Sigmoid colon (tissue), 7 donors: Measurements from ENCODE around the gene DDX21. TPM values are rescaled to one million over a fixed set of nuclear protein-coding genes. Genes with fewer than 3 reads are reported as not detected.

Experiments used
- DNase-seq: peaks from one replicate; pipeline ENCODE4 v3.0.0-alpha.2; 2019
- H3K27ac ChIP-seq, 4 donors: fragments of 200-600 bp; sonication (generic); one replicate each; pipeline ENCODE4 v1.5.1; 2016 to 2019; ENCODE audit warnings: mild to moderate bottlenecking in 1 of 4
- H3K27me3 ChIP-seq, 3 donors: fragments of 200-600 bp; sonication (generic); one replicate each; pipeline ENCODE4 v1.5.1; 2019; ENCODE audit warnings: mild to moderate bottlenecking in 1 of 3
- H3K36me3 ChIP-seq, 4 donors: fragments of 200-600 bp; sonication (generic); one replicate each; pipeline ENCODE4 v1.5.1; 2016 to 2019
- H3K4me1 ChIP-seq, 4 donors: fragments of 200-600 bp; sonication (generic); one replicate each; pipeline ENCODE4 v1.5.1; 2017 to 2019
- H3K4me3 ChIP-seq, 4 donors: fragments of 200-600 bp; sonication (generic); one replicate each; pipeline ENCODE4 v1.5.1; 2017 to 2019; ENCODE audit warnings: mild to moderate bottlenecking in 2 of 4, moderate library complexity in 1 of 4
- H3K9me3 ChIP-seq, 4 donors: fragments of 200-600 bp in 3 of 4; sonication (generic) in 3 of 4; one replicate each; pipeline versions ENCODE4 v1.5.1 to v1.6.1; 2013 to 2019
- EP300 ChIP-seq, 4 donors: sonication (generic); formaldehyde crosslinking; IDR thresholded peaks; one replicate each; pipeline ENCODE4 v1.6.1; 2017; ENCODE audit warnings: antibody characterized with exemption in 4 of 4
- POLR2A ChIP-seq, 2 donors: fragments of 450-650 bp; IDR thresholded peaks; one replicate each; pipeline ENCODE4 v1.6.1; 2016; ENCODE audit warnings: antibody characterized with exemption in 2 of 2, mild to moderate bottlenecking in 2 of 2, moderate library complexity in 2 of 2
- POLR2AphosphoS5 ChIP-seq, 4 donors: sonication (generic); formaldehyde crosslinking; IDR thresholded peaks; one replicate each; pipeline ENCODE4 v1.6.1; 2017; ENCODE audit warnings: antibody characterized with exemption in 4 of 4
- WGBS, 2 donors: extraction: QIAGEN DNeasy Blood & Tissue Kit; methylation state at CpG; one replicate each; pipeline ENCODE4 v1.1.7; 2013; 5-methylcytosine and 5-hydroxymethylcytosine counted together
- intact Hi-C: fragments of 100-400 bp; cut with DNase I; formaldehyde crosslinking; loops from one replicate; pipeline ENCODE4 v1.15.1; 2023
- polyA plus RNA-seq, 3 donors: library from polyadenylated mRNA; stranded (reverse); fragments of 200-250 nt; gene quantifications; one replicate each; pipeline ENCODE4 v1.2.3, GENCODE V29; 2013
- total RNA-seq, 4 donors: library from RNA; depleted of rRNA; stranded (reverse); fragments of >200 nt; gene quantifications; one replicate each; pipeline ENCODE4 v1.1.0, GENCODE V29; 2016
- TF ChIP-seq, protein P1 (sequence below), 4 experiments: fragments of 450-650 bp in 3 of 4; fragments of 200-600 bp in 1 of 4; IDR thresholded peaks; one replicate each; pipeline ENCODE4 v1.5.1; 2016 to 2019; ENCODE audit warnings: antibody characterized with exemption in 4 of 4, mild to moderate bottlenecking in 3 of 4, moderate library complexity in 2 of 4
- donor health status: healthy with polysubstance abuse.
- donor health status: Bipolar disorder and iron deficiency.
- donor health status: healthy.

The DDX21 gene
- total and polyA plus RNA-seq, 7 donors, result 16.8 to 64.9 (median 28.9) TPM

- H3K4me3 ChIP-seq, result peak overlapping the region in 3 of 4 donors; percentile 62 to 96 (median 79)
- peaks cover 0 to 33% (median 22%) of the 10 kb centered on the region in 4 donors for H3K4me1 ChIP-seq
- peak overlapping the region in 1 of 4 donors; percentile 96 for H3K27ac ChIP-seq
- H3K36me3 ChIP-seq, result peaks cover 0 to 13% (median 1%) of the 10 kb centered on the region in 4 donors
- TF ChIP-seq POLR2A (IDR thresholded peaks at IDR 0.05), result no peak
- no peaks in the 10 kb centered on the region for H3K9me3 ChIP-seq
- no peaks in the 10 kb centered on the region for H3K27me3 ChIP-seq
- 92 to 94% methylated on average over 12 of the region's 12 CpGs for WGBS, 2 donors
- DNase-seq, result no peak
- intact Hi-C loops, result no loop called here
These were observed 1.1 kb upstream of the DDX21 start for GRCh38 chr10:68954904-68955303.

DNA sequence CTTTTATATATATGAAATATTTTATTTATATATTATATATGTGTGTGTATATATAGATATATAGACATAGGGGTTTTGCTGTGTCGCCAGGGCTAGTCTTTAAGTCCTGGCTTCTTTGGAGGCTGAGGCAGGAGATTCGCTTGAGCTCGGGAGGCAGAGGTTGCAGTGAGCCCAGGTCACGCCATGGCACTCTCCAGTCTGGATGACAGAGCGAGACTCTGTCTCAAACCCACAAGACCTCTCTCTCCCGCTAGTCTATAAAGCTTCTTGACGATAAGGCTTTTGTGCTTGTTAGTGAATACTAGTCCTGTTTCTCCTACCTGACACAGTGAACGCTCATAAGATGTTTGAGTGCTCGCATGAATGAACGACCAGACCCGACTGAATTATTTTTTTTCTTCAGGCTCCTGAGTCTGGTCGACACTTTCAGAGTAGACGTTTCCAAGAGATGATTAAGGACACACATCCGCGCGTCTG lies 577 bp upstream of the DDX21 start:
- WGBS, 2 donors, result 2 to 4% methylated on average over 16 of the region's 16 CpGs
- intact Hi-C loops, result no loop called here
- Histone ChIP-seq H3K27ac (peak overlapping the region; percentile 86 to 96 (median 88)), H3K36me3 (peaks cover 0 to 13% (median 4%) of the 10 kb centered on the region in 4 donors), H3K4me1 (peaks cover 0 to 33% (median 22%) of the 10 kb centered on the region in 4 donors), H3K9me3 (no peaks in the 10 kb centered on the region), H3K27me3 (no peaks in the 10 kb centered on the region), H3K4me3 (peak overlapping the region; percentile 62 to 96 (median 74))
- TF ChIP-seq, protein P1, sequence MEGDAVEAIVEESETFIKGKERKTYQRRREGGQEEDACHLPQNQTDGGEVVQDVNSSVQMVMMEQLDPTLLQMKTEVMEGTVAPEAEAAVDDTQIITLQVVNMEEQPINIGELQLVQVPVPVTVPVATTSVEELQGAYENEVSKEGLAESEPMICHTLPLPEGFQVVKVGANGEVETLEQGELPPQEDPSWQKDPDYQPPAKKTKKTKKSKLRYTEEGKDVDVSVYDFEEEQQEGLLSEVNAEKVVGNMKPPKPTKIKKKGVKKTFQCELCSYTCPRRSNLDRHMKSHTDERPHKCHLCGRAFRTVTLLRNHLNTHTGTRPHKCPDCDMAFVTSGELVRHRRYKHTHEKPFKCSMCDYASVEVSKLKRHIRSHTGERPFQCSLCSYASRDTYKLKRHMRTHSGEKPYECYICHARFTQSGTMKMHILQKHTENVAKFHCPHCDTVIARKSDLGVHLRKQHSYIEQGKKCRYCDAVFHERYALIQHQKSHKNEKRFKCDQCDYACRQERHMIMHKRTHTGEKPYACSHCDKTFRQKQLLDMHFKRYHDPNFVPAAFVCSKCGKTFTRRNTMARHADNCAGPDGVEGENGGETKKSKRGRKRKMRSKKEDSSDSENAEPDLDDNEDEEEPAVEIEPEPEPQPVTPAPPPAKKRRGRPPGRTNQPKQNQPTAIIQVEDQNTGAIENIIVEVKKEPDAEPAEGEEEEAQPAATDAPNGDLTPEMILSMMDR (IDR thresholded peaks at IDR 0.05), result peak in 1 of 4 experiments; percentile 47
- no peak for TF ChIP-seq EP300 (IDR thresholded peaks at IDR 0.05)
- no peak for DNase-seq

DNA sequence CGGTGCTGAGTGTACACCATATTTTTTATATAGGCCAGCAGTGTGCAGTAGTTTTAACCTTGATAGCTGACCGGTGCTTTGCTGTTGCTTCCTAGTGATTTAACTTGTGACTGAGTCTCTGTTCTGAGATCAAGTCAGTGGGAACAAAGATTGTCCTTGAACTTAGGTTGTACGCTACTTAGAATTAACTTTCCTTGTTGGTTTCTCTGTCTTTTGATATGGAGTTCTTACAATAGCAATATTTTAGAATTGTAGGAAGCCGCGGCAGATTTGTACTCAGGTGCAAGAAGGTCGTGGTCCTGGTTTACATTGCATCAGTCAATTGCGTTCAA lies 1.3 kb downstream of the DDX21 start:
- H3K27me3 ChIP-seq, result no peaks in the 10 kb centered on the region
- no peaks in the 10 kb centered on the region for H3K9me3 ChIP-seq
- peak overlapping the region in 3 of 4 donors; percentile 86 to 96 (median 87) for H3K27ac ChIP-seq
- peaks cover under 1 to 27% (median 8%) of the 10 kb centered on the region in 4 donors for H3K36me3 ChIP-seq
- TF ChIP-seq, protein P1 (IDR thresholded peaks at IDR 0.05), result no peak
- TF ChIP-seq EP300 (IDR thresholded peaks at IDR 0.05) (no peak), POLR2AphosphoS5 (IDR thresholded peaks at IDR 0.05) (no peak), POLR2A (IDR thresholded peaks at IDR 0.05) (no peak)
- H3K4me1 ChIP-seq, result peaks cover 0 to 33% (median 22%) of the 10 kb centered on the region in 4 donors
- intact Hi-C loops, result no loop called here
- 23 to 51% methylated on average over 7 of the region's 7 CpGs for WGBS, 2 donors
- H3K4me3 ChIP-seq, result peak overlapping the region; percentile 62 to 96 (median 74)
- DNase-seq, result no peak

DNA sequence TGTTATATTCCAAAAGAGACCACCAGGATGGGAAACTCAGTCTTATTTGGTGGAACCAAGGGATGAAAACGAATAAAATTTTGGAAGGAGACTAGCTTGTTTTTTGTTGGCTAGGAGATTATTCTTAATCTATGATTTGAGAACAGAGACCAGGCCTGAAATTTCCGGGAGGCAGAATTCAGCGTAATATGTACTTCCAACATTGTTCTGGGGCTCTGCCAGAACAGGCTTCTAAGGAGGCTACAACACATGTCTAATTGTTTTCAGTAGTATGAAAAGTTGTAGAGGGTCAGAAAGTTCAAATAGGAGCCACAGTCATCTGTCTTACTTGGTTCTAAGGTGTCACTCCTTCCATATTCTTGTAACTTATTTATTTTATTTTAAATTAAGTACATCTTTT lies 1.7 kb downstream of the DDX21 start:
- peak overlapping the region in 2 of 4 donors; percentile 62 to 96 for H3K4me3 ChIP-seq
- peak overlapping the region in 2 of 4 donors; percentile 87 to 96 for H3K27ac ChIP-seq
- WGBS, 2 donors, result 44 to 76% methylated on average over 3 of the region's 3 CpGs
- H3K27me3 ChIP-seq, result no peaks in the 10 kb centered on the region
- peaks cover 5 to 31% (median 11%) of the 10 kb centered on the region in 4 donors for H3K36me3 ChIP-seq
- no peak for DNase-seq
- no peaks in the 10 kb centered on the region for H3K9me3 ChIP-seq
- intact Hi-C loops, result no loop called here
- peaks cover 0 to 33% (median 22%) of the 10 kb centered on the region in 4 donors for H3K4me1 ChIP-seq
- TF ChIP-seq POLR2A (IDR thresholded peaks at IDR 0.05) (no peak), EP300 (IDR thresholded peaks at IDR 0.05) (no peak), POLR2AphosphoS5 (IDR thresholded peaks at IDR 0.05) (no peak)
- TF ChIP-seq, protein P1 (IDR thresholded peaks at IDR 0.05), result no peak

DNA sequence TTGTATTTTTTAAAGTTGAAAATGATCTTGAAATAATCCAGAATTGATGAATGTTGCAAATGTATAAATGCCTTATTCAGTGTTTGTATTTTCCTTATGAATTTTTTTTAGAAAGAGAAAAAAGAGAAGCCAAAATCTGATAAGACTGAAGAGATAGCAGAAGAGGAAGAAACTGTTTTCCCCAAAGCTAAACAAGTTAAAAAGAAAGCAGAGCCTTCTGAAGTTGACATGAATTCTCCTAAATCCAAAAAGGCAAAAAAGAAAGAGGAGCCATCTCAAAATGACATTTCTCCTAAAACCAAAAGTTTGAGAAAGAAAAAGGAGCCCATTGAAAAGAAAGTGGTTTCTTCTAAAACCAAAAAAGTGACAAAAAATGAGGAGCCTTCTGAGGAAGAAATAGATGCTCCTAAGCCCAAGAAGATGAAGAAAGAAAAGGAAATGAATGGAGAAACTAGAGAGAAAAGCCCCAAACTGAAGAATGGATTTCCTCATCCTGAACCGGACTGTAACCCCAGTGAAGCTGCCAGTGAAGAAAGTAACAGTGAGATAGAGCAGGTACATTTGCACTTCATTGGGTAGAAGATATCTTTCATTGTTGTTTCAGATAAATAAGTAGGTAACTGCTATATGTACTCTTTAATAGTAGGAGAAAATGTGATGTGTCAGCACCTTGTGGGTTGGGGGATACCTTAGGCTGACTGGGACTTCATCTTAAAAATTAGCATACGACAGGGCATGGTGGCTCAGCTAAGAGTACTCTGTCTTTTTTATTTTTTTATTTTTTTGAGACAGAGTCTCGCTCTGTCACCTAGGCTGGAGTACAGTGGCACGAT lies 3.9 kb downstream of the DDX21 start:
- Histone ChIP-seq H3K27me3 (no peaks in the 10 kb centered on the region), H3K9me3 (no peaks in the 10 kb centered on the region), H3K4me1 (peaks cover 0 to 32% (median 21%) of the 10 kb centered on the region in 4 donors), H3K27ac (no peak overlapping the region), H3K4me3 (no peak overlapping the region), H3K36me3 (peaks cover 18 to 54% (median 31%) of the 10 kb centered on the region in 4 donors)
- no peak for DNase-seq
- intact Hi-C loops, result no loop called here
- no peak for TF ChIP-seq POLR2AphosphoS5 (IDR thresholded peaks at IDR 0.05)
- TF ChIP-seq, protein P1 (IDR thresholded peaks at IDR 0.05), result no peak
- WGBS, 2 donors, result 92 to 94% methylated on average over 4 of the region's 4 CpGs
